Mucosa of descending colon (tissue), 3 donors: ENCODE results near the gene KCNA10. TPM values are rescaled to one million over a fixed set of nuclear protein-coding genes. Genes with fewer than 3 reads are reported as not detected.

Experiments used
- ATAC-seq: fragments of 200-7000 bp; cut with Tn5 transposase; one replicate; pipeline ENCODE4 v1.9.1; 2020; ENCODE audit warnings: mild to moderate bottlenecking, moderate library complexity
- DNase-seq, 3 donors: peaks; one replicate each; pipeline ENCODE4 v3.0.0-alpha.2; 2020
- H3K36me3 ChIP-seq: fragments of 200-600 bp; one replicate; pipeline ENCODE4 v1.8.0; 2021; ENCODE audit warnings: low read depth, mild to moderate bottlenecking
- H3K4me1 ChIP-seq: fragments of 200-600 bp; one replicate; pipeline ENCODE4 v1.8.0; 2021; ENCODE audit warnings: low read depth, mild to moderate bottlenecking
- H3K4me3 ChIP-seq: fragments of 200-600 bp; one replicate; pipeline ENCODE4 v1.8.0; 2021; ENCODE audit warnings: mild to moderate bottlenecking
- H3K9me3 ChIP-seq: fragments of 200-600 bp; one replicate; pipeline ENCODE4 v1.8.0; 2021; ENCODE audit warnings: mild to moderate bottlenecking
- intact Hi-C, 2 donors: fragments of 100-400 bp; cut with DNase I in 1 of 2; cut with micrococcal nuclease in 1 of 2; formaldehyde crosslinking; loops; one replicate each; pipeline versions ENCODE4 v1.11.0 to v1.11.1; 2022; cut with DNase I, micrococcal nuclease
- total RNA-seq, 3 donors: library from RNA; stranded (reverse); fragmentation: NEBNext Ultra II Directional in 2 of 3; extraction: Animal tissue kit (Norgen Biotek cat#: 25700) in 2 of 3; gene quantifications; one replicate each; pipeline versions ENCODE4 v1.2.1 to v1.2.4, GENCODE V29; 2021 to 2023
- TF ChIP-seq, protein P1 (sequence below): fragments of 200-600 bp; IDR thresholded peaks from one replicate; pipeline ENCODE4 v1.8.0; 2022; ENCODE audit warnings: antibody characterized with exemption, mild to moderate bottlenecking
- donor health status: DM: no; HTN: no; CAD: no; lungs with moderate emphysema.
- donor health status: DM: no; HTN: no; CAD: no.
- donor health status: DM: no; HTN: yes; CAD: no.

The KCNA10 gene
- total RNA-seq, 3 donors from 2014 or later: not detected

- intact Hi-C loops: no loop called here
- H3K4me1 ChIP-seq: no peaks in the 10 kb centered on the region
- ATAC-seq (no peak), DNase-seq (no peak)
- no peak overlapping the region for H3K4me3 ChIP-seq
- H3K36me3 ChIP-seq: no peaks in the 10 kb centered on the region
- TF ChIP-seq, protein P1, sequence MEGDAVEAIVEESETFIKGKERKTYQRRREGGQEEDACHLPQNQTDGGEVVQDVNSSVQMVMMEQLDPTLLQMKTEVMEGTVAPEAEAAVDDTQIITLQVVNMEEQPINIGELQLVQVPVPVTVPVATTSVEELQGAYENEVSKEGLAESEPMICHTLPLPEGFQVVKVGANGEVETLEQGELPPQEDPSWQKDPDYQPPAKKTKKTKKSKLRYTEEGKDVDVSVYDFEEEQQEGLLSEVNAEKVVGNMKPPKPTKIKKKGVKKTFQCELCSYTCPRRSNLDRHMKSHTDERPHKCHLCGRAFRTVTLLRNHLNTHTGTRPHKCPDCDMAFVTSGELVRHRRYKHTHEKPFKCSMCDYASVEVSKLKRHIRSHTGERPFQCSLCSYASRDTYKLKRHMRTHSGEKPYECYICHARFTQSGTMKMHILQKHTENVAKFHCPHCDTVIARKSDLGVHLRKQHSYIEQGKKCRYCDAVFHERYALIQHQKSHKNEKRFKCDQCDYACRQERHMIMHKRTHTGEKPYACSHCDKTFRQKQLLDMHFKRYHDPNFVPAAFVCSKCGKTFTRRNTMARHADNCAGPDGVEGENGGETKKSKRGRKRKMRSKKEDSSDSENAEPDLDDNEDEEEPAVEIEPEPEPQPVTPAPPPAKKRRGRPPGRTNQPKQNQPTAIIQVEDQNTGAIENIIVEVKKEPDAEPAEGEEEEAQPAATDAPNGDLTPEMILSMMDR: no peak
- no peaks in the 10 kb centered on the region for H3K9me3 ChIP-seq
Observed at GRCh38 chr1:110505596-110505995, 13.4 kb downstream of the KCNA10 start.

GRCh38 chr1:110504226-110504625 is 14.7 kb downstream of the KCNA10 start:
- no peaks in the 10 kb centered on the region for H3K9me3 ChIP-seq
- TF ChIP-seq, protein P1: no peak
- DNase-seq (no peak), ATAC-seq (no peak)
- H3K4me3 ChIP-seq: no peak overlapping the region
- H3K4me1 ChIP-seq: no peaks in the 10 kb centered on the region
- intact Hi-C loops: no loop called here
- H3K36me3 ChIP-seq: no peaks in the 10 kb centered on the region

DNA sequence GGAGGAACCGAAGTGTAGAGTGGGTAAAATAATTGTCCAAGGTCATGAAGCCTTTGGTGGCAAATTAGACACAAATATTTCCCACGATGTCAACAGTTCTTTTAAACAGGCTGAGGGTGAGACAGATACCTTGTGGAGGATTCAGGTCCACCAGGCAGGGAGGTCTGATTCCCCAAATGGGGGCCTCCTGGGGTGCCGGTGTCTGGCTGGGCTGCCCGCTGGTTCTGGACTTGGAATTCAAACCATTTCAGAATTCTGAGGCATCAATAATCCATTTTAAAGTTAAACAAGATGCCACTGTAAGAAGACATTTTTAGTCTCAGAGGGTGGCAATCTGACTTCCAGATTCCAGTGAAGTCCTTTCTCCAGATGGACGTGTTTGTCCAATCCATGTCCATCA is 15.5 kb downstream of the KCNA10 start:
- TF ChIP-seq, protein P1: no peak
- DNase-seq (no peak), ATAC-seq (no peak)
- no peaks in the 10 kb centered on the region for H3K4me1 ChIP-seq
- intact Hi-C loops: no loop called here
- no peaks in the 10 kb centered on the region for H3K9me3 ChIP-seq
- H3K4me3 ChIP-seq: no peak overlapping the region
- no peaks in the 10 kb centered on the region for H3K36me3 ChIP-seq

GRCh38 chr1:110502402-110503151 is 16.4 kb downstream of the KCNA10 start:
- intact Hi-C loops: no loop called here
- peak; percentile 27 for ATAC-seq
- TF ChIP-seq, protein P1: no peak
- Histone ChIP-seq H3K36me3 (no peaks in the 10 kb centered on the region), H3K9me3 (no peaks in the 10 kb centered on the region), H3K4me3 (no peak overlapping the region), H3K4me1 (no peaks in the 10 kb centered on the region)
- DNase-seq: peak in 1 of 3 donors; percentile 5

GRCh38 chr1:110501488-110502132 is 17.4 kb downstream of the KCNA10 start:
- no peak for DNase-seq
- TF ChIP-seq, protein P1: no peak
- no peaks in the 10 kb centered on the region for H3K36me3 ChIP-seq
- no peaks in the 10 kb centered on the region for H3K9me3 ChIP-seq
- H3K4me3 ChIP-seq: no peak overlapping the region
- intact Hi-C loops: no loop called here
- H3K4me1 ChIP-seq: no peaks in the 10 kb centered on the region
- no peak for ATAC-seq
